KMS-11 (cell line): ENCODE results near the gene CHGA.

Experiments used
- H2AFZ ChIP-seq: fragments of 200-600 bp; sonication (generic); 2 replicates; pipeline ENCODE4 v1.6.1; 2016; ENCODE audit warnings: antibody characterized with exemption, mixed run types, low read depth
- H3K27ac ChIP-seq: fragments of 200-600 bp; sonication (generic); 2 replicates; pipeline ENCODE4 v1.6.1; 2016; ENCODE audit warnings: mild to moderate bottlenecking, mixed run types
- H3K27me3 ChIP-seq: fragments of 200-600 bp; sonication (generic); 2 replicates; pipeline ENCODE4 v1.6.1; 2017; ENCODE audit warnings: mild to moderate bottlenecking, low read depth, mixed run types, moderate library complexity; ENCODE audit not compliant: insufficient read depth
- H3K36me3 ChIP-seq: fragments of 200-600 bp; sonication (generic); 2 replicates; pipeline ENCODE4 v1.6.1; 2017; ENCODE audit warnings: mild to moderate bottlenecking, mixed run types; ENCODE audit not compliant: insufficient read depth
- H3K4me1 ChIP-seq: fragments of 200-600 bp; sonication (generic); 2 replicates; pipeline ENCODE4 v1.6.1; 2016; ENCODE audit warnings: mild to moderate bottlenecking, low read depth, mixed run types; ENCODE audit not compliant: poor library complexity, severe bottlenecking
- H3K4me2 ChIP-seq: fragments of 200-600 bp; sonication (generic); 2 replicates; pipeline ENCODE4 v1.7.0; 2016; ENCODE audit warnings: mild to moderate bottlenecking, mixed run types
- H3K4me3 ChIP-seq: fragments of 200-600 bp; sonication (generic); IDR thresholded peaks from 2 replicates; pipeline ENCODE4 v1.6.1; 2017; ENCODE audit warnings: low read depth, low read length, mixed read lengths; ENCODE audit not compliant: insufficient read depth
- H3K79me2 ChIP-seq: fragments of 200-600 bp; sonication (generic); 2 replicates; pipeline ENCODE4 v1.6.1; 2016; ENCODE audit warnings: low read depth, mixed run types; ENCODE audit not compliant: insufficient read depth
- H3K9ac ChIP-seq: fragments of 200-600 bp; sonication (generic); 2 replicates; pipeline ENCODE4 v1.6.1; 2016; ENCODE audit warnings: mild to moderate bottlenecking, mixed run types
- H4K20me1 ChIP-seq: fragments of 200-600 bp; sonication (generic); 2 replicates; pipeline ENCODE4 v1.6.1; 2016; ENCODE audit warnings: mild to moderate bottlenecking, mixed run types; ENCODE audit not compliant: insufficient read depth
- TF ChIP-seq, protein P1 (sequence below): fragments of 200-600 bp; sonication (generic); conservative IDR thresholded peaks from 2 replicates; pipeline ENCODE4 v1.6.1; 2017; ENCODE audit warnings: low read depth, mild to moderate bottlenecking, antibody characterized with exemption, low read length, moderate library complexity, mixed read lengths

The CHGA gene

DNA sequence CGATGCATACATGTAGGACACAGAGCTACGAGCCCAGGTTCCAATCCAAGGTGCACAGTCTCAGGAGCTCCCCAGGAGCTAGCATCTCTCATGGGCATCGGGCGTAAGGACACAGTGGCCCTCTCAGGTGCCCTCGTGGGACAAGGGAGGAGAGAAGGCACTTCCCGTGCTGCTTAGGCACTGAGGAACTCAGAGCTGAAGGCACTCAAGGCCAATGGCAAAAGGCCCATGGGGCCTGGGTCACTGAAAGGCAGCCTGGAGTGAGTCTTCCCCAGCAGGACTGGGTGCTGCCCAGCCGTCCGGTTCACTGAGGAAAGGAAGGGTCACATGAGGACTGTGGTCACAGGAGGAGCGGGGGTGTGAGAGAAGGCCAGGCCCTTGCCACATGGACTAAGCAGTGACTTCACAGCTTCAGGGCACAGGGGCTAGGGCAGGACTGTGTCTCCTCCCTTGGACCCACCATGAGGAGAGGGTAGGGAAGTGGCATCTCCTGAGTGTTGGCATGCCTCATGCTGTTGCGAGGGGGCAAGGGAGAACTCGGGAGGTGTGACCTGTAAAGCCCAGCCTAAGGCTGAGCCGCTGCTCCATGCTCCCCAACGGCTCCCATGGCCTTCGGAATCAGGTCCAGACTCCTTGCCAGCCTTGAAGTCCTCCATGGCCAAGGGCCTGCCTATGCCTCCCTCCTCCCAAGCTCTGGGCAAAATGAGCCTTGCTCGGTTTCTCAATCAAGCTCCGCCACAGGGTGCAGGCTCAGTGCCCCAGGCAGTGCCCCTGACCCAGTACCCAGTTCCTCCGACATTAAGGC is 51.8 kb downstream of the CHGA start:
- no peaks in the 10 kb centered on the region for H3K27me3 ChIP-seq
- H2AFZ ChIP-seq: no peak overlapping the region
- TF ChIP-seq, protein P1, sequence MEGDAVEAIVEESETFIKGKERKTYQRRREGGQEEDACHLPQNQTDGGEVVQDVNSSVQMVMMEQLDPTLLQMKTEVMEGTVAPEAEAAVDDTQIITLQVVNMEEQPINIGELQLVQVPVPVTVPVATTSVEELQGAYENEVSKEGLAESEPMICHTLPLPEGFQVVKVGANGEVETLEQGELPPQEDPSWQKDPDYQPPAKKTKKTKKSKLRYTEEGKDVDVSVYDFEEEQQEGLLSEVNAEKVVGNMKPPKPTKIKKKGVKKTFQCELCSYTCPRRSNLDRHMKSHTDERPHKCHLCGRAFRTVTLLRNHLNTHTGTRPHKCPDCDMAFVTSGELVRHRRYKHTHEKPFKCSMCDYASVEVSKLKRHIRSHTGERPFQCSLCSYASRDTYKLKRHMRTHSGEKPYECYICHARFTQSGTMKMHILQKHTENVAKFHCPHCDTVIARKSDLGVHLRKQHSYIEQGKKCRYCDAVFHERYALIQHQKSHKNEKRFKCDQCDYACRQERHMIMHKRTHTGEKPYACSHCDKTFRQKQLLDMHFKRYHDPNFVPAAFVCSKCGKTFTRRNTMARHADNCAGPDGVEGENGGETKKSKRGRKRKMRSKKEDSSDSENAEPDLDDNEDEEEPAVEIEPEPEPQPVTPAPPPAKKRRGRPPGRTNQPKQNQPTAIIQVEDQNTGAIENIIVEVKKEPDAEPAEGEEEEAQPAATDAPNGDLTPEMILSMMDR: no peak
- H3K27ac ChIP-seq: no peak overlapping the region
- no peak overlapping the region for H3K9ac ChIP-seq
- H3K4me3 ChIP-seq: no peak overlapping the region
- H3K36me3 ChIP-seq: no peaks in the 10 kb centered on the region
- H3K4me1 ChIP-seq: no peaks in the 10 kb centered on the region
- no peaks in the 10 kb centered on the region for H3K79me2 ChIP-seq
- H3K4me2 ChIP-seq: no peak overlapping the region
- no peaks in the 10 kb centered on the region for H4K20me1 ChIP-seq

DNA sequence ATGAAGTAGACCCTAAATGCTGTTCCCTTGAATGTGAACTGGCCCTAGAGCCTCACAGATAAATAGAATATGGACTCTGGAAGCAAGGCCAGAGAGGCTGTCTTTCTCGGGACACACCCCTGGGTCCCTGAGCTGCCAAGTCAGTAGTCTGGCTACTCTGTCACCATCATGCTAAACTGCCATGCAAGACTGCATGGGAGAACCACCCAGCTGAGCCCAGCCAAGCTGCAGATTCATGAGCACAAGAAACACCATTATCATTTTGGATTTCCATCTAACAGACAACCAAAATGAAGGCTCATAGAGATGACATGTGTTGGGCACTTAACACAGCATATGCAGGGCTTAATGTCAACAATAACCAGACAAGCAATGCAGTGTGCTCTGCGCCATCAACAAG is 53.3 kb downstream of the CHGA start:
- H3K27ac ChIP-seq: no peak overlapping the region
- no peak overlapping the region for H3K4me3 ChIP-seq
- no peak overlapping the region for H3K4me2 ChIP-seq
- no peaks in the 10 kb centered on the region for H4K20me1 ChIP-seq
- H3K4me1 ChIP-seq: no peaks in the 10 kb centered on the region
- no peak overlapping the region for H2AFZ ChIP-seq
- no peaks in the 10 kb centered on the region for H3K27me3 ChIP-seq
- TF ChIP-seq, protein P1: no peak
- H3K9ac ChIP-seq: no peak overlapping the region
- H3K79me2 ChIP-seq: no peaks in the 10 kb centered on the region
- no peaks in the 10 kb centered on the region for H3K36me3 ChIP-seq

DNA sequence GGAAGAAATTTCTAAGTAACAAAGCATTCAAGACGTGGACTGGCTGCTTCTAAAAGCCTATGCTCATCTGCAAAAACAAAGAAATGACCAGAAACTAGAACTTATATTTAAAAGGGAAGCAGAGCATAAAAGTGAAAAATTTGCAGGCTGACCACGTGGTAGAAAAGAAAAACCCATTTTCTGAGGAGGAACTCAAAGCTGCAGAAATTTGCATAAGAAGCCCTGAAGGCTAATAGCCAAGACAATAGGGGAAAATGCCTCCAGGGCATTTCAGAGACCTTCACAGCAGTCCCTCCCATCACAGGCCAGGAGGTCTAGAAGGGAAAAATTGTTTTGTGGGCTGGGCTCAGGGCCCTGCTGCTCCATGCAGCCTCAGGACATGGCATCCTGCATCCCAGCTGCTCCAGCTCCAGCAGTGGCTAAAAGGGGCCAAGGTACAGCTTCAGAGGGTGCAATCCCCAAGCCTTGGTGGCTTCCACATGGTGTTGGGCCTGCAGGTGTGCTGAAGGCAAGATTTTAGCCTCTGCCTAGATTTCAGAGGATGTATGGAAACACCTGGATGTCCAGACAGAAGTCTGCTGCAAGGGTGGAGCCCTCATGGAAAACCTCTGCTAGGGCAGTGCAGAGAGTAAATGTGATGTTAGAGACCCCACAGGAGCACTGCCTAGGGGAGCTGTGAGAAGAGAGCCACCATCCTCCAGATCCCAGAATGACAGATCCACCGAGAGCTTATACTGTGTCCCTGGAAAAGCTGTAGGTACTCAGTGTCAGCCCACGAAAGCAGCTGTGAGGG is 55.5 kb downstream of the CHGA start:
- H3K79me2 ChIP-seq: no peaks in the 10 kb centered on the region
- TF ChIP-seq, protein P1: no peak
- H3K9ac ChIP-seq: no peak overlapping the region
- no peak overlapping the region for H3K4me3 ChIP-seq
- H3K27me3 ChIP-seq: no peaks in the 10 kb centered on the region
- no peaks in the 10 kb centered on the region for H3K36me3 ChIP-seq
- no peaks in the 10 kb centered on the region for H3K4me1 ChIP-seq
- H2AFZ ChIP-seq: no peak overlapping the region
- no peak overlapping the region for H3K4me2 ChIP-seq
- H4K20me1 ChIP-seq: no peaks in the 10 kb centered on the region
- no peak overlapping the region for H3K27ac ChIP-seq

DNA sequence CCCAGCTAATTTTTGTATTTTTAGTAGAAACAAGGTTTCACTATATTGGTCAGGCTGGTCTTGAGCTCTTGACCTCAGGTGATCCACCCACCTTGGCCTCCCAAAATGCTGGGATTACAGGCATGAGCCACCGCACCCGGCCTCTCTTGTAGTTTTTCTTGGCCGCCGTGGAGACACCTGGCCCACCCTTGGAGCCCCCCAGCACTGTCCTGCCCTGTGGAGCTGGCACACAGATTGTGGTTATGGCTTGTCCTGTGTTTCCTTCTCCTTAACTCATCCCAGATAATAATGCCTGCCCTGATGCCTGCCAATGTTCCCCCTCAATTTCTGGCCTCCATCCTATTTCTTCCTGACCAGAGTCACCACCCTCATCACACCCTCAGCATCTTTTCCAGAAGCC is 57.9 kb downstream of the CHGA start:
- no peak overlapping the region for H3K27ac ChIP-seq
- H2AFZ ChIP-seq: no peak overlapping the region
- H3K4me1 ChIP-seq: no peaks in the 10 kb centered on the region
- H3K27me3 ChIP-seq: no peaks in the 10 kb centered on the region
- TF ChIP-seq, protein P1: no peak
- H4K20me1 ChIP-seq: no peaks in the 10 kb centered on the region
- H3K9ac ChIP-seq: no peak overlapping the region
- no peaks in the 10 kb centered on the region for H3K79me2 ChIP-seq
- no peaks in the 10 kb centered on the region for H3K36me3 ChIP-seq
- no peak overlapping the region for H3K4me3 ChIP-seq
- H3K4me2 ChIP-seq: no peak overlapping the region
